Naive B cell (primary cell): Measurements from ENCODE around the gene RPS18. TPM values are rescaled to one million over a fixed set of nuclear protein-coding genes. Genes with fewer than 3 reads are reported as not detected.

Source experiments
- ATAC-seq, 2 donors: fragments of 150-1000 bp; cut with Tn5 transposase; 2 replicates each; pipeline ENCODE4 v1.10.0; 2021; ENCODE audit warnings: low read depth in 2 of 2, mild to moderate bottlenecking in 2 of 2, moderate library complexity in 2 of 2
- DNase-seq: peaks from one replicate; pipeline ENCODE4 v3.0.0; 2022
- H3K27ac Mint-ChIP-seq, 6 donors: one replicate each; pipeline ENCODE4 v1.8.0; 2020 to 2022; ENCODE audit warnings: mild to moderate bottlenecking in 6 of 6, mixed read lengths in 6 of 6, moderate library complexity in 5 of 6, inconsistent platforms in 2 of 6
- H3K27me3 Mint-ChIP-seq, 3 donors: one replicate each; pipeline ENCODE4 v1.8.0; 2021 to 2022; ENCODE audit warnings: mixed read lengths in 3 of 3, mild to moderate bottlenecking in 1 of 3
- H3K36me3 Mint-ChIP-seq, 2 donors: one replicate each; pipeline ENCODE4 v1.8.0; 2020 to 2022; ENCODE audit warnings: mixed read lengths in 2 of 2, inconsistent platforms in 1 of 2, mild to moderate bottlenecking in 1 of 2
- H3K4me1 Mint-ChIP-seq, 3 donors: one replicate each; pipeline ENCODE4 v1.8.0; 2020 to 2022; ENCODE audit warnings: mixed read lengths in 3 of 3, inconsistent platforms in 1 of 3, mild to moderate bottlenecking in 1 of 3, moderate library complexity in 1 of 3
- H3K4me3 Mint-ChIP-seq, 8 donors: one replicate each; pipeline ENCODE4 v1.8.0; 2020 to 2022; ENCODE audit warnings: mild to moderate bottlenecking in 8 of 8, mixed read lengths in 8 of 8, moderate library complexity in 8 of 8, inconsistent platforms in 2 of 8
- H3K9me3 Mint-ChIP-seq, 7 donors: one replicate each; pipeline ENCODE4 v1.8.0; 2020 to 2022; ENCODE audit warnings: mixed read lengths in 7 of 7, mild to moderate bottlenecking in 5 of 7, inconsistent platforms in 2 of 7, moderate library complexity in 1 of 7
- polyA plus RNA-seq, 6 donors: library from polyadenylated mRNA; unstranded; fragments of 300-500 nt; fragmentation: Illumina TruSeq; gene quantifications; one replicate each; pipeline ENCODE4 v1.2.3, GENCODE V29; 2021; ENCODE audit warnings: low read depth in 6 of 6

RPS18 gene
- polyA plus RNA-seq, 6 donors from 2014 or later, result 6,561 to 10,092 (median 8,290) TPM

DNA sequence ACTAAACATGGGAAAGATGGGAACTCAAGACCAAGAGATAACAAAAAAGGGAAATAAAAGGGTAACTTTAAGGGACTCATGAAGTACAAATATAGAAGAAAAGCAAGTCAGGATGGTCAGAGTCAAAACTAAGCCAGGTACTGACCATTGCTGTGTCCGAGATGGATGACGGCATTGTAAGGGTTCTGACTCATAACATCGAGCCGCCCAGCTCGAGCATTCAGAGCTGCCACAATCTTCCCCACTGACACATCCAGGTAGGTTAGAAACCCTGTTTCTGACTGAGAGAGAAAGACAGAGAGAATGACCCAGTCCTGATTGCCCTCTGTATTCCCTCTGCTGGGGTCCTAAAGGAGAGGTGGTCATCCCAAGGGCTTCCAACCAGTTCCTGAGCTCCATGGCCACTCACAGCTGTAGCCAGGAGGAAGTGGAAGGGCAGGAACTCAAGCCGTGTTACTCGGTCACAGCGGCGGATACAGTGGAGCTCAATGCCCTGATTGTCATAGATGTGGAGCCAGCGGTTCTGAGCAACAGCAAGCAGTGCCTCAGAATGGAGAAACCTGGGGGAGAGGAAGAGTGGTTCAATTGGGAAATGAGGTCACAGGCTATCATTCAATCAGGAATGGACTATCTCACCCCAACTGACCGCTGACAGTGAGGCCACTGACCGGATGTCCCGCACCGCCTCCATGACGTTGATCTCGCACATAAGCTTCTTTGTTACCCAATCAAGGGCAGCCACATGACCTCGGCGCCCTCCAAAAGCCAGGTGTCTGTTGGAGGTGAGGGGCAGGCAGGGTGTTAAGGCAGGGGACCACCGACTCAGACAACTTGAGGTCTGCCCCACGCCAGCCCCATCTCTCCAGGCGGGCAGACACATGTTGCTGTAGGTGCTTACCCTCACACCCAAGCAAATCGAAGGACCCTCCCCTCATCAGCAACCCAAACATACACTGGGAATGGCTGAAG, 15.4 kb downstream of the RPS18 start:
- Mint-ChIP-seq H3K9me3 (no peaks in the 10 kb centered on the region), H3K27me3 (no peaks in the 10 kb centered on the region), H3K4me1 (peaks cover 40 to 51% (median 49%) of the 10 kb centered on the region in 3 donors), H3K4me3 (peak overlapping the region; percentile 68 to 99 (median 95)), H3K36me3 (peaks cover 5 to 11% of the 10 kb centered on the region in 2 donors), H3K27ac (peak overlapping the region in 3 of 6 donors; percentile 64 to 83 (median 64))
- ATAC-seq, result no peak
- no peak for DNase-seq

DNA sequence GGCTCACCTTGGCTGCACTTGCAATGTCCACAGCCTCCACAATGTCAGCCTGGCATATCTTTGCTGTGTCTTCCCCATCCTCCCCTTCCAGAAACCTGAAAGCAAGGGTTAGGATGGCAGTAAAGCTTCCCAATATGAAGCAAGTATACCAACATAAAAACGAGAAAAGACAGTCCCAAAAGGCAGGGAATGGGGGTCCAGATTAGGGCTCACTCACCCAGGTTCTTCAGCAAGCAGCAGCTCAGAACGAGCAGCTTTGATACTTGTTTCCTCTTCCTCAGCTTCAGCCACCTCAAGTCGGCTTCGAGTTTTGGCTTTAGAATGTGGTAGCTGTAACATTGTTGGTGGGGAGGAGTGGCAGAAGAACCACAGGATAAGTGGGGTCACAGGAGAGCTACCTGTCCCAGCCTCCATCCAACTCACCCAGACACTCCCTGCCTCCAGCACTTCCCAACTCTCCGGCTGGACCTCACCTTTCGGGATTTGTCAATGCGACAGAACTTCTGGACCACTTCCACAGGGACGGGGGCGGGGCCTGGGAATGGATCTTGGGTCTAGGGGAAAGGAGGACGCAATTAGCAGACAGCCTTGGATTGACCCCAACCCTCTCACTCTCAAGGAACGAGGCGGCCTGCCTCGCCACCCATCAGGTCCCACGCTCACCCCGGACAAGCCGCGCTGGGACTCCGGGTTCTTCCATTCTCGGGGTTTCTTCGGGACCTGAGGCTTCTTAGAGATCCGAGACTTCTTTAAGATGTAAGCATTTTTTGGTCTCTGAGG, 16.5 kb downstream of the RPS18 start:
- peaks cover 40 to 54% (median 51%) of the 10 kb centered on the region in 3 donors for H3K4me1 Mint-ChIP-seq
- H3K27ac Mint-ChIP-seq, result peak overlapping the region in 5 of 6 donors; percentile 88 to 98 (median 97)
- DNase-seq (no peak), ATAC-seq (no peak)
- no peaks in the 10 kb centered on the region for H3K27me3 Mint-ChIP-seq
- peak overlapping the region; percentile 93 to 100 (median 98) for H3K4me3 Mint-ChIP-seq
- H3K36me3 Mint-ChIP-seq, result peaks cover 5 to 11% of the 10 kb centered on the region in 2 donors
- H3K9me3 Mint-ChIP-seq, result no peaks in the 10 kb centered on the region

DNA sequence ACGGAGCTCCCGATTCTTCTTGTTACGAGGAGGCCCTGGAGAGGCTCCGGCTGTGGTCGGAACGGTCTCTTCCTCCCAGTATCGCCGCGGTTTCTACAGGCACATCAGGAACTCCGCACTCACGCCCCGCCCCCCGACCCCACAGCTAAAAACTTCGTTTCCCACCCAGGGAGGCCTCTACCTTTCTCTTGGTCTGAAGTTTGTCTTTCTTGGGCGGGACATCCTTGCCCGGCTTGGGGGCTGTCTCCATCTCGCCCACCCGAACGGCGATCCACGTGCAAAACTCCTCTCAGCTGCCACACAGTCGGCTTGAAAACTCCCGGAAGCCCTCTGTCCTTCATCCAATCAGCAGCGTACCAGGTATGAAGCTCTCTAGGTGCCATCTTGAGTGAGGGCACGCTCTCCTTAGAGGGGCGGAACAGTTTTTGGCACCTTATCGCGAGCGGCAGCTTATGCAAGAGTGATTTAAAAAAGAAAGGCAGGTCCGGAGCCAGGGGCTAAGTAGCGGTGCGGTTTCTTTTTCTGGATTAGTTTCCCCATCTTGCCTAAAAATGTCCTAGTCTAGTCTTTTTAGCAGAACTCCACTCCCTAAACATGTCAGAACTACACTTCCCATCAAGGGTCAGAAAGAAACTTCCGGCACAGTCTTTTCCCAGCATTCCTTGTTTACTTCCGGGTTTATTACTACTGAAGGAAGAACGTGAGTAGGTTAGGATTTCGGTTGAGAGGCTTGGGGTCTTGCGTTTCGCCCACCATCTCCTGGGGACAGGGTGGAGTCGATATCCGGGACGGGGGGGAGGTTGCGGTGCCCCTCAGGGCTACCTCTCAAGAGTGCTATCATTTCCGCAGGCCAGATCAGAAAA, 17.3 kb downstream of the RPS18 start, which contains the start of the genes PFDN6 and WDR46:
Gene PFDN6, plus strand, starts transcription at position 681 of the 863 bp plus-strand sequence. CDS start 256 bp downstream, outside the sequence.
Gene WDR46, minus strand, starts transcription at position 319 of the 863 bp plus-strand sequence. Its CDS starts 69 bp downstream, at position 250.
- peaks cover 40 to 61% (median 54%) of the 10 kb centered on the region in 3 donors for H3K4me1 Mint-ChIP-seq

DNA sequence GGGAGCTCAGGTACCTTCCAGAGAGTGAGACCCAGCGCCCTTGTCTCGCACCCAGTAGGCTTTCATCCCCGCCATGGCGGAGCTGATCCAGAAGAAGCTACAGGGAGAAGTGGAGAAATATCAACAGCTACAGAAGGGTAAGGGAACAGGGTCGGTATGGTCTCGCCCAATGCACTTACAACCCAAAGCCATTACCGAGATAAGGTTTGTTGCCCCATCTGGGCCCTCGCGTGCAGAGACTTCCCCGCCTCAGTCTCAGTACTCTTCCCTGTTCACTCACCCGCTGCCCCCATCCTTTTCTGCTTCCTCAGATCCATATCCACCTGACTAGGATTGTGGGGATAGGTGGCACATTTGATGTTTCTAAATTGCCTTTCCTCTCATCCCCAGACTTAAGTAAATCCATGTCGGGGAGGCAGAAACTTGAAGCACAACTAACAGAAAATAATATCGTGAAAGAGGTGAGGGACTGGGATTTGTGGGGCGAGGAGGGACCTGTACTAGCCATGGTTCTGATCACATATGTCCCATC, 18.0 kb downstream of the RPS18 start:
- Mint-ChIP-seq H3K27ac (peak overlapping the region; percentile 88 to 98 (median 96)), H3K4me1 (peaks cover 40 to 62% (median 56%) of the 10 kb centered on the region in 3 donors), H3K27me3 (no peaks in the 10 kb centered on the region), H3K4me3 (peak overlapping the region; percentile 93 to 100 (median 98)), H3K9me3 (no peaks in the 10 kb centered on the region), H3K36me3 (peaks cover 5 to 11% of the 10 kb centered on the region in 2 donors)
- ATAC-seq (peak in 1 of 2 donors; percentile 5), DNase-seq (no peak)

More for the DNA sequence above, 17.3 kb downstream of the RPS18 start, which contains the start of the genes PFDN6 and WDR46:
- peak within 1 kb of the TSS; percentile 93 to 100 (median 98) for H3K4me3 Mint-ChIP-seq
- H3K27me3 Mint-ChIP-seq, result no peaks in the 10 kb centered on the region
- ATAC-seq (peak; percentile 95 to 96), DNase-seq (peak; percentile 86)
- no peaks in the 10 kb centered on the region for H3K9me3 Mint-ChIP-seq
- H3K36me3 Mint-ChIP-seq, result peaks cover 5 to 11% of the 10 kb centered on the region in 2 donors
- H3K27ac Mint-ChIP-seq, result peak within 1 kb of the TSS; percentile 88 to 98 (median 96)

DNA sequence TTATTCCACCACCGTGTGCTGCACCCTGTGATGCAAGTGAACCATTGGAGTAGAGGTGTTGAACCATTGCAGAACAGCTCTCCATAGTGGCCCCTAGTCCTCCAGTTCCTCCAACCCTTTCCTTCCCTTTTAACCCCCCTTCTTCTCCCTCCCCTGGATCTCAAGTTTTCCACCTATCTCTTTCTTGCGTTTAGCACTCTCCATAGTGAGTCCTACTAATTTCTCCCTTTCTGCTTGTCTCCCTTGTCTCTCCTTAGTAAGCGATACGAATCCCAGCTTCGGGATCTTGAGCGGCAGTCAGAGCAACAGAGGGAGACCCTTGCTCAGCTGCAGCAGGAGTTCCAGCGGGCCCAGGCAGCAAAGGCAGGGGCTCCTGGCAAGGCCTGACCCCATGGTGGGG, 18.6 kb downstream of the RPS18 start:
- Mint-ChIP-seq H3K4me3 (peak overlapping the region; percentile 55 to 100 (median 98)), H3K9me3 (no peaks in the 10 kb centered on the region), H3K27me3 (no peaks in the 10 kb centered on the region), H3K27ac (peak overlapping the region in 2 of 6 donors; percentile 88 to 98), H3K36me3 (peaks cover 5 to 13% of the 10 kb centered on the region in 2 donors), H3K4me1 (peaks cover 40 to 64% (median 56%) of the 10 kb centered on the region in 3 donors)
- ATAC-seq (no peak), DNase-seq (no peak)

DNA sequence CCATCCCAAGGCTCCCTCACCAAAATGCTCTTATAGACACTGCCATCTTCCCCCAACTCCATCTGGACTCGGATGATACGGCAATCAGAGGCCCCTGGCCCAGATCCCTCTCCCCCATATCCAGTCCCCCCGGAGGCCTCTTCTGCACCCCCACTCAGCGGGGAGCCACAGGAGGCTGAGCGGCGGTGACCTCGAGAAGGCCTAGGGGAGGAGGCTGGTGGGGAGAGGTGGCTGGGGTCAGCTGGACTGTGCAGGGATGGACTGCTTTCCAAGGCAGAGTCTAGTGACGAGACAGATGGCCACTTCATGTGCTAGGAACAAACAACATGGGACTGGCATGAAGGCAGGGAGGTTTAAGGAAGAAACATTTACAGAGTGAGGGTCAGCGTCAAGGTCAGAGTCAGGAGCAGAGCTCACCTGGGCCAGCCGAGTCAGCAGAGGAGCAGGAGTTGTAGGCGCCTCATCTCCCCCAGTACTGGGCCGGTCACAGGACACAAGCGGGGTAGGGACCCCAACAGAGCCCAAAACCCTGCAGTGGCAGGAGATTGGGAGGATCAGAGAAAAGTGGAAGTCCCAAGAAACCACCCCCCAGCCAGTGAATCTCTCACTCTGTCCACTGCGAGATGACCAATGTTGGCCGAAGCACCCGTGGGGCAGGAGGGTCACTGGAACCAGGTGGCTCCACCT, 21.3 kb downstream of the RPS18 start:
- no peak for ATAC-seq

DNA sequence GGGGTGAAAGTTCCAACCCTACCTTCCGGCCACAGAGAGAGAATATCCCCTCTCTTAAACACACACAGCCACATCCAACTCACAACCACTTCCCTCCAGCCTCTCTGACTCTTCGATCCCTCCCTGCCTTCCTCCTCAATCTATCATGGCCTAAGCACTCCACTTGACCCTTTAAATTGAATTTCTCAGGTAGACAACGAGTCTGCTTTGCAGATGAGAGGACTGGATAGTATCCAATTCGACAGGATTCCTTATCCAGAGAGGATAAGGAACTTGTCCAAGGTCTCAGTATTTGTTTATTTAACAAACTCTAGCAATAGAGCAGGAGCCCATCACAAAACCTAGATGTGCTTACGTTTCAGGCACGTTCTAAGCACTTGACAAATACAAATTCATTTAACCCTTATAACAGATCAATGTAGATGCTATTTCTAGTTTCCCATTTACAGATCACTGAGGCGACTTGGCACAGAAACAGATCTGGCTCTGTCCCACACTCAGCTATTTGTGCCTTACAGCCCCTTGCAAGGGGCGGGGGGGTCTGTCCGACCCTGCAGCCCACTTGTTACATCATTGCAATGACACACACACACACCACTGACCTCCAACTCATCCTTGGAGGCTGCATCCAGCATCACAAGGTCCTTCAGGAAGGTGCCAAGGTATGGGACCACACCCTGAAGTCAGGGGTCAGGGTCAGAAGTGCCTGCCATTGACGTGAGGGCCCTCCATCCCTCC, 22.4 kb downstream of the RPS18 start:
- DNase-seq (no peak), ATAC-seq (no peak)
- peaks cover 4 to 14% of the 10 kb centered on the region in 2 donors for H3K36me3 Mint-ChIP-seq
- H3K9me3 Mint-ChIP-seq, result no peaks in the 10 kb centered on the region
- peak overlapping the region in 2 of 6 donors; percentile 28 to 89 for H3K27ac Mint-ChIP-seq
- H3K27me3 Mint-ChIP-seq, result no peaks in the 10 kb centered on the region
- peaks cover 36 to 63% (median 50%) of the 10 kb centered on the region in 3 donors for H3K4me1 Mint-ChIP-seq
- peak overlapping the region in 2 of 8 donors; percentile 25 to 98 for H3K4me3 Mint-ChIP-seq

More for the DNA sequence above, 21.3 kb downstream of the RPS18 start:
- Mint-ChIP-seq H3K27ac (peak overlapping the region in 1 of 6 donors; percentile 37), H3K36me3 (peaks cover 5 to 12% of the 10 kb centered on the region in 2 donors), H3K4me3 (peak overlapping the region in 1 of 8 donors; percentile 28), H3K4me1 (peaks cover 38 to 70% (median 58%) of the 10 kb centered on the region in 3 donors), H3K9me3 (no peaks in the 10 kb centered on the region), H3K27me3 (no peaks in the 10 kb centered on the region)
- no peak for DNase-seq

DNA sequence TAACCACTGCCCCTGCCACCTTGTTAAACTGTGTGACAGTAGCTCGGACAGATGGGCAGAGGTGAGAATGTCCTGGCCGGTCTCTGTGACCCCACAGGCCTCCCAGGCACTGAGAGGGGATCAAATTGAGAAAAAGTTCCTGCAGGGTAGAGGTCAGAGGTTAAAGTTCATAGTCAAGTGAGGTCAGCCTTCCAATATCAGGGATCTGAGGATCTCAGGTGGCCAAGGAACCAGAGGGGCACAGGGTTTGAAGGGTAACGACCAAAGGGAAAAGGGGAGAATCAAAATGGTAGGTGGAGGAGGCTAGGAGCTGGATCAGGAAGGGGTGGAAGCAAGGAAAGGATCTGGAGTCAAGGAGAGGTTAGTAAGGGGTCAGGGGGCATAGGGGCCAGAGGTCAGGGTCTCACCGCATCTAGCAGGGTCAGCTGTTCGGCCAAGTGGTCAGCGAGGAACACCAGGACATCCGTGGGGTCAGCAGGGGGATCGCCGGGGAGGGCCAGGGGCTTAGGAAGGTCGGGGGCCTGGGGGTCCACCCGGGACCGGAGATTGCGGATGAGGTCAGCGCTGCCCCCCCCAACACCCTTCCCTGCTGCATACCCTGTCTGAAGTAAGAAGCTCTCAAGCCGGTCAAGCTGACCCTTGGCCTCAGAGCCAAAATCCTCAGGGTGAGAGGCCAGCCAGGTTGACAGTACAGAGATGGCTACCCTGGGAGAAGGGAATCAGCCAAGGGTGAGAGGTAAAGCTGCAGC, 23.9 kb downstream of the RPS18 start:
- peak overlapping the region in 7 of 8 donors; percentile 65 to 99 (median 95) for H3K4me3 Mint-ChIP-seq
- peak overlapping the region in 4 of 6 donors; percentile 13 to 99 (median 92) for H3K27ac Mint-ChIP-seq
- DNase-seq (no peak), ATAC-seq (no peak)
- peaks cover 0 to 14% of the 10 kb centered on the region in 2 donors for H3K36me3 Mint-ChIP-seq
- no peaks in the 10 kb centered on the region for H3K27me3 Mint-ChIP-seq
- H3K9me3 Mint-ChIP-seq, result peaks cover 0 to 3% (median 0%) of the 10 kb centered on the region in 7 donors
- peaks cover 32 to 60% (median 50%) of the 10 kb centered on the region in 3 donors for H3K4me1 Mint-ChIP-seq

DNA sequence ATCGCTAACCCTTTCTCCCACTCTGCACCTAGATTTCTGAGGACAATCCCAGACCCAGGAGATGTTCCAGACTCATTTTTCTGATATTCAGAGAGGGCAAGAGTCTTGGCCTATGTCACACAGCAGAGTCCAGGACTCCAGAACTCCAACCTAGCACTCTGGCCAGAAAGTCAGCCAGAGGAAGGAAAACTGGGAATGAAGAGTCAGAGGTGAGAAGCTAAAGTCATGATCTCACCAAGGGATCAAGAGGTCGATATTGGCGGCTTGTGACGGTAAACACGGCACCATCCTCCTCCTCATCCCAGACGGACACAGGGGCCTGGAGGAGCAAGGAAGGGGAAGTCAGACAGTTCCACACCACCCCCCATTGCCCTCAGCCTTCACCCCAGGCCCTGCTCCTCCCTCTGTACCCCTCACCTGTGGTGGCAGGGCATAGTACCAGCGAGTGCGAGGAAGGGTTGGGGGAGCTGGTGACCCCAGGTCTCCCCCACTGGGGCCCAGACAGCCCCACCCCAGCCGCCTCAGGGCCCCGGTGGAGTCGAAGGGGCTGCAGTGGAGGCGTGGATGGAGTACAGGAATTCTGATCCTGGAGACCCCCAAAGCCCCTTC, 25.0 kb downstream of the RPS18 start:
- DNase-seq, result no peak
- Mint-ChIP-seq H3K9me3 (peaks cover 0 to 3% (median 0%) of the 10 kb centered on the region in 7 donors), H3K4me3 (peak overlapping the region; percentile 95 to 100 (median 99)), H3K27ac (peak overlapping the region in 4 of 6 donors; percentile 28 to 99 (median 86)), H3K36me3 (peaks cover 0 to 14% of the 10 kb centered on the region in 2 donors), H3K4me1 (peaks cover 32 to 61% (median 47%) of the 10 kb centered on the region in 3 donors), H3K27me3 (no peaks in the 10 kb centered on the region)
- no peak for ATAC-seq

DNA sequence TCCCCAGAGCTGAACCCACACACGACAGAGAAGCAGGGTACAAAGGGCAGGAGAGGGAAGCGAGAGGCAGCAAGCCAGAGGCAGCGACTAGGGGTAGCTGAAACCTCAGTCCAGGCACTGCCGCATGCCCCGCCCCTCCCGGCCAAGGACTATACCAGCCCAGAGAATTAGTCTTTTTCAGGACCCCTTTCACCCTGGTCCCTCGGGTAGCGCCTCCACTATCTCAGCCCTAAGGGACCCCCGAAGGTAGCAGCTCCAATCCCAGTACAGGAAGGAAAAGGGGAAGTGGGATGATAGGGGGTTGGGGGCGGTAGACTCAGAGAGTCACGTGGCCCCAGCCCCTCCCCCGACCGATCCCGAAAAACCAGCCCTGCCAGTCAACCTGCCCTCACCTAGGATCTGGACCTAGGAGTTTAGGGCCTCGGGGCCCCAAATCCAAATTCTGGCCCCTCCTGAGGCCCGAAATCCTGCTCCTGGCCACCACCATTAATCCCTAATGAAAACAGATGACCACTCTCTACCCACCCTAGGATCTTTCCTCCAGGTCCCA, 25.6 kb downstream of the RPS18 start:
- no peak for ATAC-seq
- peak overlapping the region in 5 of 6 donors; percentile 86 to 99 (median 94) for H3K27ac Mint-ChIP-seq
- peaks cover 32 to 61% (median 50%) of the 10 kb centered on the region in 3 donors for H3K4me1 Mint-ChIP-seq
- peaks cover 0 to 3% (median 0%) of the 10 kb centered on the region in 7 donors for H3K9me3 Mint-ChIP-seq
- peak overlapping the region; percentile 95 to 100 (median 99) for H3K4me3 Mint-ChIP-seq
- no peak for DNase-seq
- H3K36me3 Mint-ChIP-seq, result peaks cover 0 to 14% of the 10 kb centered on the region in 2 donors
- no peaks in the 10 kb centered on the region for H3K27me3 Mint-ChIP-seq
